HG03159 (cell line): ENCODE results near the gene IL1A.

Source experiments
- ATAC-seq: cut with Tn5 transposase; IDR thresholded peaks from one replicate; pipeline ENCODE4 v1.9.1; 2021; ENCODE audit warnings: mild to moderate bottlenecking, moderate library complexity; ENCODE audit not compliant: unreplicated experiment

The IL1A gene

GRCh38 chr2:112818094-112818902 lies 34.0 kb upstream of the IL1A start:
- no peak for ATAC-seq

- no peak for ATAC-seq
These were observed 32.9 kb upstream of the IL1A start for GRCh38 chr2:112817082-112817689.

- no peak for ATAC-seq
These were observed 30.0 kb upstream of the IL1A start for GRCh38 chr2:112814278-112814677.

DNA sequence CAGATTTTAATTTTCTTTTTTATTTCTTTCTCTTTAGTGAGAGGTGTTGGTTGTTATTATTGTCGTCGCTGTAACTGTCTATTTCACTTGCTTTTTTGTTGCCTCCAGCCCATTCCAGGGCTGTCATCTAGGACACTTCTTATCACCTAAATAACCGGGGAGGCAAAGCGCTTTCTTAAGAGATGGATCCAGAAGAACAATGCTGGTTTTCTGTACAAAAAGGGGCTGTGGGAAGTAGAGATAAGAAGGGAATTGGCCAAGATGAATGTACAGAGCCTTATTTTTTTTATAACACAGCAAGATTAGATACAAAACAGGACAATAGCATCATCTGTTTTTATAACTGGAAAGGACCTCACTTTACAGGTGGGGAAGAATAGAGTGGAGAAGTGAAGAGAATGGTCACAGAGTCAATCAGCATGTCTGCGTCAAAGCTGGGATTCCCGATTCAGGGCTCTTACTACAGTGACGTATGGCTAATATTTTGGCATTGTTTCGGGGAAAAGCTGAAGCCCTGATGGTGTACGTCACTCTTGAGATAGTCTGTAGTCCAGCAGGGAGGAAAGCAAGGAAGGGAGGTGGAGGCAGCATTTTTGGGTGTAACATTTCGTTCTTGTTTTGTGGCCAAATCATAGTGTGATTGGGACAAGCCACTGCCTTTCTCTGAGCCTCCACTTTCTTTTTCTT lies 29.1 kb upstream of the IL1A start:
- no peak for ATAC-seq

DNA sequence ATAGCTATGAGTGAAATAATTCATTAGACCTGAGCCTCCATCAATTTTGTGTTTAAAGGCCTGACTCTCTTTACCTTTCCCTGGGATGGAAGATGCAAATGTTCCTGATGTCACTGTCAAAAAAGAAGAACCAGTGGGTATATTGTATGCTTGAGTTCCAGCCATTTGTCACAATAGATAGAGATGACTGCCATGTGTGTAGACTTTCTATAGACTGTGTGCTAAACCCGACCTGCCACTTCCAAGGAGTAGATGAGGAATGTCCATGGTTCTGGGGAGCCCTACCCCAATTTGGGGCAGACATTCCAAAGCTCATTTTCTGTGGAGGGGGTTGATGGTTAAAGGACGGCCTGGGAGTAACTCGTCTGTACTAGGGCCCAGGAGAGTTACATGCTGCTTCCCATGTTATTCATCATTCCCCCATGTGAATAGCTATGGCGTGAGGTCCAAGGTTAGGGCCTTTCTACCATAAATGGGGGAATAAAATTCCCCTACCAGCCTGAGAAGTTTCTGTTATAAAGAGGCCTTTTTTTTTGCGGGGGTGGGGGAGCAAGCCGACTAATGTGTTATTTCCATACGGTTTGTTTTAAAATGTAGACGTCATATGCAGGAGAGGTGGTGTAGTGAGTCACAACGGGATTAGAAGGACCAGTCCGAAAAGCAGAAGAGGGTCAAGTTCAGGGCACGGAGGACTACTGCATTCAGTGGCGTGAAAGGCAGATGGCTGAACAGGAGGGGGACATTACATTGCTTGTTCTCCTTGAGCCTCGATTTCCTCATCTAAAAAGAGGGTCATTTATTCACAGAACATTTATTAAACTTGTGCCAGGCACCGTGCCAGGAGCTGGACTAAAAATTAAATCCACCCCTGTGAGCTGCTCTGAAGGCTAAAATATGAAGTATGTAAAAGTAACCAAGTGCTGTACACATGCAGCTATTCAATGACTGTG lies 28.3 kb upstream of the IL1A start:
- ATAC-seq: no peak

DNA sequence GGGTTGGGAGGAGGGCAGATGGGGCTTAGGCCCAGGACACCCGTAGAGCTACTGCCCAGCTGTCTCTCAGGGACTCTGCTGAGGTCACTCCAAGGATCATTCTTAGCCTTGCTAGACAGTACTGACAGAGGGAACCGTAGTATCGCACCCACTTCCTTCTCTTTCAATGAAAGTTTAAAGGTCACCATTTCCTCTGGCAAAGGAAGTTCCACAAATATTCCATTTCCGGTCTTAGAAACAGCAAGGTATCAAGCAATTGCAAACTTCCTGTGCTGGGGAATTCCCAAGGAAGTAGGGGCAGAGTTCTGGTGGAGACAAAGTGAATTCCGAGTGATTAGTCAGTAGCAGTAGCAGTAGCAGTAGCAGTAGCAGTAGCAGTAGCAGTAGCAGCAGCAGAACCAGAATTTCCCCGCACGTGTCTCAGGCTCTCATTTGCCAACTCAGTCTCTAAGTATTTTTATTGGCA lies 27.6 kb upstream of the IL1A start:
- no peak for ATAC-seq

DNA sequence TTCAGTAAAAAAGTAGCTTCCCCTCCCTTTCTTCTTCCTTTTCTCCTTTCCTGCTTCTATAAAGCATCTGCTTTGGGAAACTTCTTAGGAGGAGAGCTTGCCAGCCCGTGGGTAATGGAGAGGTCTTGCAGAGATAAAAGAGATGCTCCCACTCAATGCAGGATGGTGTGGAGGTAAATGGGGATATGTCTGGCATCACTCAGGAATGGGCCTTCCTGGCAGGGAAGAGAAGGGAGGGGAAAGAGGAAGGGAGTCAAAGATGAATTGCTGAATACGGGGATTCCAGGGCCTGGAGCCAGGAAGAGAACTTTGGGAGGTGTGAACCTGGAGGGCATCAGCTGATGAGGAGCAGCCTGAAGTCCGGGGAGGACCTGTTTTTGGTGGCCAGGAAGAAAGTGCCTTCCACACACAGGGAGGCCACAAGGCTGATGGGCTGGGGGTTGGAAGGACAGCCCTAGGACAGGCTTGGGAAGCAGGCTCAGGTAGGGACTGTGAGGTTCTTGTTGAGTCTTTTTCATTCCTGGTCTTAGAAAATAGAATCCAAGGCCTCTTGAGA lies 27.1 kb upstream of the IL1A start:
- ATAC-seq: no peak

DNA sequence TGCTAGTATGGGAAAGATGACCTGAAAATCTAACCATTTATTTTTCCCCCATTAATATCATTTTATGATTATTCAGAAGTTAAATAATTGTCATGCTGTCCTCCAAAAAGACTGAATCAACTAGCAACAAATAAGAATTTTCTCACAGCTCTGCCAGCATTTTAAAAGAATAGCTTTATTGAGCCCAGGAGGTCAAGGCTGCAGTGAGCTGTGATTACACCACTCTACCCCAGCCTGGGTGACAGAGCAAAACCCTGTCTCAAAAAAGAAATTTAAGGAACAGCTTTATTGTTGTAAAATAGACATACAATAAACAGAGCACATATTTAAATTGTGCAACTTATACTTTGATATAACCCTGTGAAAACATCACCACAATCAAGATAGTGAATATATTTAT lies 24.8 kb upstream of the IL1A start:
- no peak for ATAC-seq

GRCh38 chr2:112807233-112807807 lies 23.0 kb upstream of the IL1A start:
- ATAC-seq: no peak

GRCh38 chr2:112805542-112805941 lies 21.2 kb upstream of the IL1A start:
- ATAC-seq: peak; percentile 66

DNA sequence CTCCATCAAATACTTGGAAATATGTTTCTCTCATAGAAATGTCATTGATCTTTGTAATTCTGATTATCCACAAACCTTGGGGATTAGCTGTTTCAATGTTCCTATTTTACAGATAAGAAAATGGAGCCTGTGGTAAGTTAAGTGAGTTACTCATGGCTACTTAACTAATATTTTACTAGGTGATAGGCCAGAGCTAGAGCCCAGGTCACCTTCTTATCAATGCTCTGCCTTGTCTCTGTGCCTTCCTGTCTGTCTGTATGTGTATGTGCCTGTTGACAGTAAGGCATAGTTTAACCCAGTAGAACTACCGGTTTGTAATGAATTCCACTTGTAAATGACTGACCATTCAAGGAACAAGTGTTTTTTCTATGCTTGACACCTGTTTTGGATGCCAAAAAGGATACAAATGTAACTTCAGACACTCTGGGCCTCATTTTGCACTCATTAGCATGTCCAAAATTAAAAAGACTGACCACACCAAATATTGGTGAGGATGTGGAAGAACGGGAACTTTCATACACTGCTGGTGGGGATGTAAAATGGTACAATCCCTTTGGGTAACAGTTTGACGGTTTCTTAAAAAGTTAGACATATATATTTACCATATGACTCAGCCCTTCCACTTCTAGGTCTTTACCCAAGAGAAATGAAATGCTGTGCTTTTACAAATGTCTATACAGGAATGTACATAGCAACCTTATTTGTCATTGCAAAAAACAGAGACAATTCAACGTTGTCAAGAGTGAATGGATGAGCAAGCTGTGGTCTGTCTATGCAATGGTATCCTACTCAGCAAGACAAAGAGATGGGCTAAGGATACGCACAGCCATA lies 19.6 kb upstream of the IL1A start:
- peak; percentile 47 for ATAC-seq

DNA sequence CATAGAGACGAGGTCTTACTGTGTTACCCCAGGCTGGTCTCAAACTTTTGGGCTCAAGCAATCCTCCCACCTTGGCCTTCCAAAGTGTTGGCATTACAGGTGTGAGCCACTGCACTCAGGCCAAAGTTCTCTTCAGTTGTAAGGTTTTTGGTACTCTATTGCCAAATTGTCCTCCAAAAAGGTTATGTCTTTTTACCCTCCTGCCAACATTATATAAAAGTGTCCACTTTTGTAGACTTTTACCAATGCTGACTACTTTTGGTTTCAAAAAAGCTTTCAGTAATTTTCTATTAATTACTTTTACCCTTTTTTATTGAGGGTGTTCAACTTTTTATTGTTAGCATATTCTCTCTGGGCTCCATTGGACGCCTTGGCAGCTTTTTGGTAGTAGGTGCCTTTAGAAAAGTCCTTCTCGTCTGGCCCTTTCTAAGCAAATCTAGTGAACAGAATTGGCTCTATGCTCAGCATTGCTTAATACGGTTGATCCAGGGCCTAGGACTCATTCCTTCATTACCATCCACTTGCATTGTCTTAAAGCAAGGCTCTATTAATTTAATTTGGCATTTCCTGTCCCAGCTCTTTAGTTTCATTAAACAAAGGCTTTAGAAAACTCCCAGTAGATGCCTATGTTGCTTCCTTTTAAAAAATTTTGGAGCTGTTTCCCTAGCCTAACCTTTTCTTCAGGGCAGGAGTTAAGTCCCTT lies 16.7 kb upstream of the IL1A start:
- ATAC-seq: no peak

DNA sequence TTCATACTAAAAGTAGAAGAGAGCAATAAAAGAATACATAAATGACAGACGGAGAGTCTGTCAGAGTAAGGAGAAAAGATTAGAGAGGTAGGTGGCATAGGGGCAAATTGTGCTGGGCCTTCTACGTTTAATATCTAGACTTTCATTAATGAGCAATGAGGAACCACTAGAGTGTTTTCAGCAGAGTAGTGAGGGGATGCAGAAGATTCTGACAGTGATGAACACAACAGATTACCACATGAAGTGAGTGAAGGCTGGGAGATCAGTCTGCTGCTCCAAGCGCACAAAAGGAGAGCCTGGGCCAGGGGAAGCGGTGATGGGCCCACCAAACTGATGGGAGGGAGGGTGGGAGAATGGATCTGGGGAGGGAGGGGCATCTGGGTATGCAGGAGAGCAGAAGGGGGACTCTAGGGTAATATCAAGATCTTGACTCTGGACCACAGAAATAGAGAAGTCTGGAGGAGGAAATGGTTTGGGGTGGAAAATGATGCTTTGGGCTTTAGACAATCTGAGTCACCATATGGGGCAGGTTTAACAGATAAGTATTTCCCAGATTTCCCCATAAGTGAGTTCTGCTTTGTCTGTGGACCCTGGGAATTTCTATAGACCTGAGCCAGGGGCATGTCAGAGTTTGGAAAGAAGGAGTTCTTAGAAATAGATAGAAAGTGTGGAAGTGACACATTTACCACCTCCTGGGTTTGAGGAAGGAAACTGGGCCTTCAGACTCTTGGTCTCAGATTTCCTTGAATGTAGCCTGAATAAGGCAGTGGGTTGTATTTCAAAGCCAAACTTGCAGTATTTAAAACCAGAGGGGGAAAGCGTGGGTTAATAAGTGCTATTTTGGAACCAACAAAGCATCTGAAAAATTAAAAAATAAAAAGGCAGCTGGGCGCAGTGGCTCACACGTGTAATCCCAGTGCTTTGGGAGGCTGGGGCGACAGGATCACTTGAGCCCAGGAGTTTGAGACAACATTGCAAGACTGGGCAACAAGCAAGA lies 15.0 kb upstream of the IL1A start:
- ATAC-seq: no peak

DNA sequence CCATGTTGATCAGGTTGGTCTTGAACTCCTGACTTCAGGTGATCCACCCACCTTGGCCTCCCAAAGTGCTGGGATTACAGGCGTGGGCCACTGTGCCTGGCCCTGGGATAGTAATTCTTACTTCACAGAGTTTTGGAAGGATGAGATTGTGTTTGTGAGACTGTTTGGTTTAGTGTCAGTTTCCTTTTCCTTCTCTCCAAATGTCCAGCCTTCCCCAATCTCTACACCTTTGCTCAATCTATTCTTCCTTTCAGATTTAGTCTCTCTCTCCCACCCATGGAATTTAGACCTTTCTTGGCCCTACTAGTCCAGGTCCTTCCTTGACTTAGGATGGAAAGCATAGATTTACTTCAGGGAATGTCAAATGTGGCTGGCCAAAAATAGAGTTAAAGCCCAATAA lies 12.2 kb upstream of the IL1A start:
- no peak for ATAC-seq

GRCh38 chr2:112795774-112796173 lies 11.5 kb upstream of the IL1A start:
- ATAC-seq: no peak

DNA sequence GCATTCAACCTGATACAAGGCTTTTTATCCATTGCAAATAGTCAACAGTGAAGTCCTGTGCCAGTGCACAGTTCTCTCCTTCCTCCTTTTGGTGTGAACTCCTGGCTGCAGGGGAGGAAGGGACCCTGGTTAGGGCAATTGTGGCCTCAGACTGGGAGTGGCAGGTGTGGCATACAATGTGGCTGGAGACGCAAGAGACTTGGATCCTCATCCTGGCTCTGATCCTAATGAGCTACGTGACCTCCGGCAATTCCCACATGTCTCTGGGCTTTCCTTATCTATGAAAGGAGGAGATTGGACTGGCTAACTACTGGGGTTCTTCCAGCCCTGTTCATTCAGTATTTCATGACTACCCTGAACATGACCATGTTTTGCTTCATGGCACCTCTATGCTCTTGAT lies 10.5 kb upstream of the IL1A start:
- ATAC-seq: no peak

DNA sequence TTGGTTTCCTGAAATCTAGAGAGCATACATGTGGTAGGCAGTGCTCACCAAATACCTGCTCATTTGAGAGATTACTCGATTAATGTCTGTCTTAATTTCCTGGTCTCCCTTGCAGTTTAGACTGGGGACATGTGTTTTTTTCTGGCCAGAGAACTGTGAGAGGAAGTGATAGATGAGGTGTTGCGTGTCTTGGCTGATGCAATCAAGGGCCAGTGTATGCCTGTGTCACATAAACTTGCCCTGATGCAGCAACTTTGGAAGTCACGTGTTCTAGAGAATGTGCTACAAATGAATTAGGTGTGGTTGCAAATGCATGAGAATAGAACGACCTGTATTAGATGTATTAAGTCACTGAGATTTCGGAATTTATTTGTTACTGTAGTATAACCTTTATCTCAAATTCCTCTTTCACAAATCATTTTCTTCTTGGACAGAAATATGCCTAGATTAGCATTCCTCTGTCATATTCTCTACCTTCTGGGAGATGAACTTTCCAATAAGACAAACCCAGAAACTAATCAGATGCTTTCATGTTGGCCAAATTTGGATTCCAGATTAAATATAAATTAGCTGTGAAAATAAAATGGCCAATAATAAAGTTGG lies 9.9 kb upstream of the IL1A start:
- ATAC-seq: no peak
